HG03060 (cell line): Measurements from ENCODE around the gene ANKRD33B.
"Not testable (repeated sequence)": the region's sequence is repeated elsewhere in the genome, so short reads cannot be mapped to it uniquely, and the experiment has no call there.

ENCODE experiments used
- ATAC-seq: cut with Tn5 transposase; IDR thresholded peaks from one replicate; pipeline ENCODE4 v1.9.1; 2021; ENCODE audit warnings: low read depth, moderate number of reproducible peaks; ENCODE audit not compliant: unreplicated experiment

ANKRD33B gene

GRCh38 chr5:10632110-10632761, 68.4 kb downstream of the ANKRD33B start:
- ATAC-seq: peak; percentile 28

GRCh38 chr5:10633271-10634049, 69.6 kb downstream of the ANKRD33B start:
- ATAC-seq: no peak

- no peak for ATAC-seq
These were observed 70.2 kb downstream of the ANKRD33B start for GRCh38 chr5:10634050-10634449.

GRCh38 chr5:10634562-10634961, 70.7 kb downstream of the ANKRD33B start:
- ATAC-seq: no peak

GRCh38 chr5:10635257-10635866, 71.5 kb downstream of the ANKRD33B start:
- peak; percentile 64 for ATAC-seq

GRCh38 chr5:10635867-10636350, 72.0 kb downstream of the ANKRD33B start:
- no peak for ATAC-seq

GRCh38 chr5:10636363-10637142, 72.7 kb downstream of the ANKRD33B start:
- no peak for ATAC-seq

- no peak for ATAC-seq
These were observed 74.1 kb downstream of the ANKRD33B start for GRCh38 chr5:10637944-10638343.

- not testable (repeated sequence) for ATAC-seq
These were observed 74.9 kb downstream of the ANKRD33B start for GRCh38 chr5:10638723-10639122.

- ATAC-seq: no peak
These were observed 76.0 kb downstream of the ANKRD33B start for GRCh38 chr5:10639846-10640368.

GRCh38 chr5:10642367-10642766, 78.5 kb downstream of the ANKRD33B start:
- ATAC-seq: no peak

GRCh38 chr5:10644192-10644591, 80.3 kb downstream of the ANKRD33B start:
- ATAC-seq: no peak

- no peak for ATAC-seq
These were observed 81.3 kb downstream of the ANKRD33B start for GRCh38 chr5:10645146-10645545.

GRCh38 chr5:10645671-10646070, 81.8 kb downstream of the ANKRD33B start:
- ATAC-seq: no peak

GRCh38 chr5:10647640-10648039, 83.8 kb downstream of the ANKRD33B start:
- no peak for ATAC-seq

GRCh38 chr5:10648806-10649665, 85.2 kb downstream of the ANKRD33B start:
- ATAC-seq: no peak

- no peak for ATAC-seq
These were observed 86.0 kb downstream of the ANKRD33B start for GRCh38 chr5:10649666-10650380.

GRCh38 chr5:10652151-10652550, 88.3 kb downstream of the ANKRD33B start:
- ATAC-seq: no peak

- ATAC-seq: no peak
These were observed 88.7 kb downstream of the ANKRD33B start for GRCh38 chr5:10652606-10653005.
